Endodermal cell (in vitro differentiated cells): ENCODE measurements around the gene ADCY2. TPM values are rescaled to one million over a fixed set of nuclear protein-coding genes. Genes with fewer than 3 reads are reported as not detected.

Source experiments
- DNase-seq: peaks from one replicate; pipeline ENCODE4 v3.0.0-alpha.2; 2017
- H3K27ac ChIP-seq: 2 replicates; pipeline ENCODE4 v1.5.1; 2013; ENCODE audit warnings: mild to moderate bottlenecking, low read depth, low read length, moderate library complexity
- H3K27me3 ChIP-seq: 2 replicates; pipeline ENCODE4 v1.6.1; 2013; ENCODE audit warnings: mild to moderate bottlenecking, low read length, moderate library complexity; ENCODE audit not compliant: insufficient read depth, control insufficient read depth, poor library complexity, severe bottlenecking
- H3K36me3 ChIP-seq: 2 replicates; pipeline ENCODE4 v1.7.0; 2013; ENCODE audit warnings: mild to moderate bottlenecking, low read length, moderate library complexity; ENCODE audit not compliant: control insufficient read depth, insufficient read depth
- H3K4me1 ChIP-seq: one replicate; pipeline ENCODE4 v1.7.0; 2013; ENCODE audit warnings: low read length; ENCODE audit not compliant: control insufficient read depth, insufficient read depth
- H3K4me3 ChIP-seq: 2 replicates; pipeline ENCODE4 v1.5.1; 2013; ENCODE audit warnings: mild to moderate bottlenecking, low read length, moderate library complexity
- H3K9ac ChIP-seq: 2 replicates; pipeline ENCODE4 v1.6.1; 2013; ENCODE audit warnings: mild to moderate bottlenecking, low read length, moderate library complexity; ENCODE audit not compliant: poor library complexity, severe bottlenecking; ENCODE audit errors: extremely low read depth
- H3K9me3 ChIP-seq: 2 replicates; pipeline ENCODE4 v1.6.1; 2013; ENCODE audit warnings: mild to moderate bottlenecking, low read length, moderate library complexity; ENCODE audit not compliant: control insufficient read depth
- H3K27ac Mint-ChIP-seq: 2 replicates; pipeline ENCODE4 v1.8.0; 2020; ENCODE audit warnings: mixed read lengths
- H3K27me3 Mint-ChIP-seq: 2 replicates; pipeline ENCODE4 v1.8.0; 2021; ENCODE audit warnings: mild to moderate bottlenecking, mixed read lengths; ENCODE audit not compliant: insufficient read depth
- H3K36me3 Mint-ChIP-seq: 2 replicates; pipeline ENCODE4 v1.8.0; 2020; ENCODE audit warnings: low read depth, mixed read lengths
- H3K4me1 Mint-ChIP-seq: 2 replicates; pipeline ENCODE4 v1.8.0; 2020; ENCODE audit warnings: mixed read lengths
- H3K4me3 Mint-ChIP-seq: 2 replicates; pipeline ENCODE4 v1.8.0; 2020; ENCODE audit warnings: mild to moderate bottlenecking, moderate library complexity, mixed read lengths
- H3K9me3 Mint-ChIP-seq: 2 replicates; pipeline ENCODE4 v1.8.0; 2020; ENCODE audit warnings: mild to moderate bottlenecking, mixed read lengths
- WGBS, 2 experiments: methylation state at CpG; one replicate each; pipeline versions ENCODE4 v1.1.5 to v1.1.7; 2013; ENCODE audit warnings: missing lambda C conversion rate in 2 of 2, mixed read lengths in 1 of 2; ENCODE audit not compliant: insufficient coverage in 1 of 2, insufficient read length in 1 of 2; 5-methylcytosine and 5-hydroxymethylcytosine counted together
- total RNA-seq, 2 donors: library from RNA; stranded (reverse); fragmentation: NEBNext Ultra II Directional in 1 of 2; extraction: Animal tissue kit (Norgen Biotek cat#: 25700) in 1 of 2; gene quantifications; 2 replicates in 1 of 2; 3 replicates in 1 of 2; pipeline ENCODE4 v1.2.1, GENCODE V29; 2021
- TF ChIP-seq, protein P1 (sequence below): fragments of 200-600 bp; sonication (generic); conservative IDR thresholded peaks from 2 replicates; pipeline ENCODE4 v1.5.0; 2021; ENCODE audit warnings: antibody characterized with exemption, mild to moderate bottlenecking

Gene ADCY2
- total RNA-seq, 2 donors from 2014 or later: 61.5 to 63.2 TPM

GRCh38 chr5:7396713-7397454, 946 bp downstream of the ADCY2 start:
- 1 to 2% methylated on average over 24 to 27 of the region's 27 CpGs for WGBS, 2 experiments
- Histone ChIP-seq H3K4me1 (peaks cover 4% of the 10 kb centered on the region), H3K4me3 (peak overlapping the region; percentile 97), H3K9ac (peak overlapping the region; percentile 54), H3K36me3 (no peaks in the 10 kb centered on the region), H3K27me3 (peaks cover 6% of the 10 kb centered on the region), H3K9me3 (no peaks in the 10 kb centered on the region), H3K27ac (no peak overlapping the region)
- Mint-ChIP-seq H3K4me3 (peak overlapping the region; percentile 67), H3K27me3 (peaks cover 7% of the 10 kb centered on the region), H3K4me1 (peaks cover 47% of the 10 kb centered on the region), H3K27ac (no peak overlapping the region), H3K36me3 (peaks cover 3% of the 10 kb centered on the region), H3K9me3 (no peaks in the 10 kb centered on the region)
- TF ChIP-seq, protein P1, sequence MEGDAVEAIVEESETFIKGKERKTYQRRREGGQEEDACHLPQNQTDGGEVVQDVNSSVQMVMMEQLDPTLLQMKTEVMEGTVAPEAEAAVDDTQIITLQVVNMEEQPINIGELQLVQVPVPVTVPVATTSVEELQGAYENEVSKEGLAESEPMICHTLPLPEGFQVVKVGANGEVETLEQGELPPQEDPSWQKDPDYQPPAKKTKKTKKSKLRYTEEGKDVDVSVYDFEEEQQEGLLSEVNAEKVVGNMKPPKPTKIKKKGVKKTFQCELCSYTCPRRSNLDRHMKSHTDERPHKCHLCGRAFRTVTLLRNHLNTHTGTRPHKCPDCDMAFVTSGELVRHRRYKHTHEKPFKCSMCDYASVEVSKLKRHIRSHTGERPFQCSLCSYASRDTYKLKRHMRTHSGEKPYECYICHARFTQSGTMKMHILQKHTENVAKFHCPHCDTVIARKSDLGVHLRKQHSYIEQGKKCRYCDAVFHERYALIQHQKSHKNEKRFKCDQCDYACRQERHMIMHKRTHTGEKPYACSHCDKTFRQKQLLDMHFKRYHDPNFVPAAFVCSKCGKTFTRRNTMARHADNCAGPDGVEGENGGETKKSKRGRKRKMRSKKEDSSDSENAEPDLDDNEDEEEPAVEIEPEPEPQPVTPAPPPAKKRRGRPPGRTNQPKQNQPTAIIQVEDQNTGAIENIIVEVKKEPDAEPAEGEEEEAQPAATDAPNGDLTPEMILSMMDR: peak; percentile 17
- DNase-seq: peak; percentile 74

- peak overlapping the region; percentile 67 for H3K4me3 Mint-ChIP-seq
- peaks cover 7% of the 10 kb centered on the region for H3K27me3 Mint-ChIP-seq
- Histone ChIP-seq H3K27ac (no peak overlapping the region), H3K36me3 (no peaks in the 10 kb centered on the region), H3K4me1 (no peaks in the 10 kb centered on the region), H3K27me3 (peaks cover 6% of the 10 kb centered on the region), H3K9ac (peak overlapping the region; percentile 54), H3K9me3 (no peaks in the 10 kb centered on the region), H3K4me3 (peak overlapping the region; percentile 97)
- H3K27ac Mint-ChIP-seq: no peak overlapping the region
- peaks cover 3% of the 10 kb centered on the region for H3K36me3 Mint-ChIP-seq
- H3K9me3 Mint-ChIP-seq: no peaks in the 10 kb centered on the region
- no peak for DNase-seq
- TF ChIP-seq, protein P1: no peak
- H3K4me1 Mint-ChIP-seq: peaks cover 36% of the 10 kb centered on the region
Measured at GRCh38 chr5:7397937-7398336, 2.0 kb downstream of the ADCY2 start.

GRCh38 chr5:7398596-7399280, 2.8 kb downstream of the ADCY2 start:
- no peak overlapping the region for H3K9ac ChIP-seq
- no peak overlapping the region for H3K27ac ChIP-seq
- no peaks in the 10 kb centered on the region for H3K9me3 ChIP-seq
- H3K27me3 ChIP-seq: peaks cover 6% of the 10 kb centered on the region
- Mint-ChIP-seq H3K4me1 (peaks cover 28% of the 10 kb centered on the region), H3K27ac (no peak overlapping the region), H3K27me3 (peaks cover 7% of the 10 kb centered on the region), H3K9me3 (no peaks in the 10 kb centered on the region), H3K4me3 (peak overlapping the region; percentile 67), H3K36me3 (peaks cover 3% of the 10 kb centered on the region)
- DNase-seq: peak; percentile 41
- peak overlapping the region; percentile 97 for H3K4me3 ChIP-seq
- TF ChIP-seq, protein P1: no peak
- no peaks in the 10 kb centered on the region for H3K4me1 ChIP-seq
- H3K36me3 ChIP-seq: no peaks in the 10 kb centered on the region
- 72 to 73% methylated on average over 2 to 6 of the region's 6 CpGs for WGBS, 2 experiments
